Common myeloid progenitor, CD34-positive (primary cell): ENCODE results near the gene MT1HL1.
"Not testable (repeated sequence)": the region's sequence is repeated elsewhere in the genome, so short reads cannot be mapped to it uniquely, and the experiment has no call there.

Experiments
- CTCF ChIA-PET: fragments of 350-600 bp; sonication (Branson Sonifier 250); formaldehyde crosslinking; loops from one replicate; lab custom pipeline; 2021; ENCODE audit warnings: antibody characterized with exemption; lab: Charles Lee
- POLR2A ChIA-PET: fragments of 350-600 bp; sonication (Branson Sonifier 250); formaldehyde crosslinking; loops from one replicate; lab custom pipeline; 2021; ENCODE audit warnings: antibody characterized with exemption; lab: Charles Lee
- DNase-seq, 3 donors: peaks; one replicate each; pipeline versions ENCODE4 v3.0.0 to v3.0.0-alpha.2; 2013
- H3K27ac ChIP-seq, 2 experiments: 1 replicate in 1 of 2; 2 replicates in 1 of 2; pipeline ENCODE4 v1.7.0; 2013; ENCODE audit warnings: inconsistent platforms in 2 of 2, low read length in 2 of 2, mild to moderate bottlenecking in 2 of 2, low read depth in 1 of 2, moderate library complexity in 1 of 2; ENCODE audit not compliant: severe bottlenecking in 2 of 2, insufficient read depth in 1 of 2, poor library complexity in 1 of 2
- H3K27me3 ChIP-seq, 5 experiments: replicated peaks in 2 of 5; 1 replicate in 3 of 5; 2 replicates in 2 of 5; pipeline versions ENCODE4 v1.6.1 to v1.7.0; 2013; ENCODE audit warnings: low read length in 4 of 5, mild to moderate bottlenecking in 2 of 5, moderate library complexity in 2 of 5, inconsistent platforms in 1 of 5; ENCODE audit not compliant: insufficient read depth in 5 of 5, control insufficient read depth in 4 of 5
- H3K36me3 ChIP-seq, 4 experiments: 1 replicate in 2 of 4; 2 replicates in 2 of 4; pipeline versions ENCODE4 v1.6.1 to v1.7.0; 2013; ENCODE audit warnings: low read length in 3 of 4, control low read depth in 1 of 4, mild to moderate bottlenecking in 1 of 4; ENCODE audit not compliant: control insufficient read depth in 4 of 4, insufficient read depth in 4 of 4
- H3K4me1 ChIP-seq, 4 experiments: 1 replicate in 3 of 4; 2 replicates in 1 of 4; pipeline versions ENCODE4 v1.6.1 to v1.7.1; 2013; ENCODE audit warnings: low read length in 3 of 4, mild to moderate bottlenecking in 3 of 4, control low read depth in 1 of 4, inconsistent platforms in 1 of 4, moderate library complexity in 1 of 4; ENCODE audit not compliant: control insufficient read depth in 4 of 4, insufficient read depth in 4 of 4; ENCODE audit errors: control extremely low read depth in 1 of 4
- H3K4me3 ChIP-seq, 7 experiments: 1 replicate in 4 of 7; 2 replicates in 3 of 7; pipeline versions ENCODE4 v1.5.1 to v1.7.0; 2013; ENCODE audit warnings: mild to moderate bottlenecking in 7 of 7, low read length in 6 of 7, moderate library complexity in 6 of 7, inconsistent platforms in 2 of 7, low read depth in 2 of 7, control low read depth in 1 of 7; ENCODE audit not compliant: insufficient read depth in 4 of 7, control insufficient read depth in 1 of 7; ENCODE audit errors: extremely low read depth in 1 of 7
- H3K9me3 ChIP-seq, 5 experiments: 1 replicate in 4 of 5; 2 replicates in 1 of 5; pipeline versions ENCODE4 v1.6.1 to v1.7.1; 2013; ENCODE audit warnings: low read length in 4 of 5, mild to moderate bottlenecking in 2 of 5, inconsistent platforms in 1 of 5, low read depth in 1 of 5, moderate library complexity in 1 of 5; ENCODE audit not compliant: control insufficient read depth in 4 of 5, insufficient read depth in 2 of 5; ENCODE audit errors: control extremely low read depth in 1 of 5
- WGBS: methylation state at CpG from one replicate; pipeline ENCODE4 v1.1.5; 2013; ENCODE audit not compliant: insufficient coverage; 5-methylcytosine and 5-hydroxymethylcytosine counted together

The MT1HL1 gene

DNA sequence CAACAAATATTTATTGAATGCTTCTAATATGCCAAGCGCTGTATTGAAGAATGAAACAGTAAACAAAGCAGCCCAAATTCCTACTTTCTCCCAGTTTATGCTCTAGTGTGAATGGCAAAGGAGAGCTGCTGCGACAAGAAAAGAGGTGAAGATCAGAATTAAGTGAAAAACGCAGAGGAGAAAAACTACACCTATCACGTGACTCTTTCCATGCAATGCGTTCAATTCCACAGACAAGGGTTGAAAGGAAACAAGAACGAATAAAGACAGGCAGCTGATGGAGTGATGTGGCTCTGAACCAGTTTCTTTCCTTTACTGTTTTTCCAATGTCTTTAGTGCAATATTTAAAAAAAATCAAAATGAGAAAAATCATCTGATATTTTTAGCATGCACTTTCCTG is 23.6 kb downstream of the MT1HL1 start:
- Histone ChIP-seq H3K4me1 (no peaks in the 10 kb centered on the region), H3K36me3 (no peaks in the 10 kb centered on the region), H3K4me3 (no peak overlapping the region), H3K27ac (no peak overlapping the region), H3K27me3 (no peaks in the 10 kb centered on the region), H3K9me3 (no peaks in the 10 kb centered on the region)
- WGBS = 100% methylated on average over 1 of the region's 6 CpGs
- no peak for DNase-seq
- CTCF ChIA-PET = no interaction called here
- POLR2A ChIA-PET = no interaction called here

DNA sequence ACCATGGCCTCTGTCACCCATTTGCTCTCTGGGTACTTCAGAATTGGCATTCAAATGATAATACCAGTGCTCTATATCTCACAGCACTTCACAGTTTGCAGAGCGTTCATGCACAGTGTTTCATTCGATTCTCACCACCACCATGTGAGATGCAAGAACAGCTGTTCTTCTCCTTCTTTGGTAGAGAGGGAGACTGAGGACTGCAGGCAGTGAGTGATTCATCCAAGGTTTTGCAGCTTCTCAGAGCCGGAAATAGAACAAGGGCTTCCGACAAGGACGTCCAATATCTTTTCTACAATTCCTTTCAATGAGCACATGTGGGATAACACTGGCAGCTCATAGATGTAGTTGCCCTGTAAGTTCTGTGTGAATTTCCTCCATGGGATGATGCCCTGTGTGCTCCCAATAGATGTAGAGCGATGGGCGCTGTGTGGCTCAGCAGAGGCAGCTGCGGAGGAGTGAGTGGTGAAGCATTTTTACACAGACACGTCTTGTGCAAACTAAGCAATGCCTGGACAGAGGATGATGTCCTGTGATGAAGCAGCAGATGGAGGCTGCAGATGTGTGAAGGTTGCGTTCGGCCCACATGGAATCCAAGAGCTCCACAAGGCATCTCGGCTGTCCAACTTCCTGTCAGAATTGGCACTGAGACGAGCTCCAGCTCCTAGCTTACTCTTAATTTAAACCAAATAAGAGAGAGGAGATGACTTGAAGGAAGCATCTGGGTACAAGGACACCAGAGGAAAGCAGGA is 24.9 kb downstream of the MT1HL1 start:
- ChIA-PET POLR2A (no interaction called here), CTCF (no interaction called here)
- H3K27ac ChIP-seq = no peak overlapping the region
- DNase-seq = no peak
- WGBS = 93% methylated on average over 10 of the region's 13 CpGs
- H3K9me3 ChIP-seq = no peaks in the 10 kb centered on the region
- H3K27me3 ChIP-seq = no peaks in the 10 kb centered on the region
- no peaks in the 10 kb centered on the region for H3K36me3 ChIP-seq
- H3K4me3 ChIP-seq = no peak overlapping the region
- H3K4me1 ChIP-seq = no peaks in the 10 kb centered on the region

DNA sequence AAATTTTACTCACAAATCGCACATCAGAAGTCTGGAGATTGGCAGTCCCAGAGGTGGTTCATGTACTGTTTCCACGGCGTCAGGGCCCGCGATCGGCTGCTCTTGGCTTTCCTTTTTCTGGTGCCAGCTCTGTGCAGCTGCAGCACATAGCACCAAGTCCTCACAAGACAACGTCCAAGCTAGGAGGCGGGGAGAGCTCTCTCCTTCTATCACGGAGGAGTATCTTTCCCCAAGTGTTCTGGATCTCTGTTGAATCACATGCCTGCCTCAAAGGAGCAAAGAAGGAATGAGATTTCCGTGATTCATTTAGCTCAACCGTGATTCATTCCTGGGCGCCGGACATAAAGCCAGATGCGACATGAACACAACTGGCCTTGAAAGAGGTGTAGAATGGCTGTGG is 25.5 kb downstream of the MT1HL1 start:
- H3K27me3 ChIP-seq = no peaks in the 10 kb centered on the region
- 99% methylated on average over 13 of the region's 14 CpGs for WGBS
- no peaks in the 10 kb centered on the region for H3K4me1 ChIP-seq
- H3K9me3 ChIP-seq = no peaks in the 10 kb centered on the region
- no peak overlapping the region for H3K4me3 ChIP-seq
- ChIA-PET CTCF (no interaction called here), POLR2A (no interaction called here)
- no peak overlapping the region for H3K27ac ChIP-seq
- DNase-seq = no peak
- H3K36me3 ChIP-seq = no peaks in the 10 kb centered on the region

DNA sequence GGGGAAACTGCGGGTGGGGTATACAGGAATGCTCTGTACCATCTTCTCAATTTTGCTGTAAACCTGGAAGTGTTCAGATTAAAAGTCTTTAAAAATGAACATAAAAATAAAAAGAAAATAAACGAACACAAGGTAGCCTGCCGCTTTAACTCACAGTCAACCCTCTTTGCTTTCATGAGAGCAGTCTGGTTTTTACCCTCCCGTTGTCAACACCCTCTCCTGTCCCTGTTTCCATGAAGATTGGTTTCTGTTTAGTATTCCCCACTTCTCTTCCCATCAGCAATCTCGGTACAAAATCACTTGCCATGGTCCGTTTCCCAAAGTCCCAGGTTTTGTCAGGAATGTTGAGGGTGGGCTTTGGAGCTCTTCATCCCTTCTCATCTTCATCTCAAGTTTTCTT is 28.8 kb downstream of the MT1HL1 start:
- Histone ChIP-seq H3K27ac (no peak overlapping the region), H3K36me3 (no peaks in the 10 kb centered on the region), H3K4me1 (no peaks in the 10 kb centered on the region), H3K27me3 (no peaks in the 10 kb centered on the region), H3K9me3 (no peaks in the 10 kb centered on the region), H3K4me3 (no peak overlapping the region)
- no peak for DNase-seq
- WGBS = 86% methylated on average over 3 of the region's 6 CpGs
- POLR2A ChIA-PET = no interaction called here
- CTCF ChIA-PET = no interaction called here

DNA sequence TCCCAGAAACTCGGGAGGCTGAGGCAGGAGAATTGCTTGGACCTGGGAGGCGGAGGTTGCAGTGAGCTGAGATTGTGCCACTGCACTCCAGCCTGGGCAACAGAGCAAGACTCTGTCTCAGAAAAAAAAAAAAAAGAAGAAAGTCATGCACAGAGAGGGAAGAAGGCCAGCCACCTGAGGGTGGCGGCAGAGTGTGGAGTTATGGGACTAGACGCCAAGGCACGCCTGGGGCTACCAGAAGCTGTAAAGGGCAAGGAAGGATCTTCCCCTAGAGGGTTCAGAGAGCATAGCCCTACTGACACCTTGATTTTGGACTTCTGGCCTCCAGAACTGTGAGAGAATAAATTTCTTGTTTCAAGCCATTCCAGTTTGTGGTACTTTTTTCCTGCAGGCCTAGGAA is 30.2 kb downstream of the MT1HL1 start:
- POLR2A ChIA-PET, H3K27ac ChIP-seq, DNase-seq, CTCF ChIA-PET, H3K27me3 ChIP-seq, H3K9me3 ChIP-seq, H3K4me3 ChIP-seq, H3K4me1 ChIP-seq, H3K36me3 ChIP-seq: not testable (repeated sequence)
- WGBS = 87% methylated on average over 5 of the region's 5 CpGs

DNA sequence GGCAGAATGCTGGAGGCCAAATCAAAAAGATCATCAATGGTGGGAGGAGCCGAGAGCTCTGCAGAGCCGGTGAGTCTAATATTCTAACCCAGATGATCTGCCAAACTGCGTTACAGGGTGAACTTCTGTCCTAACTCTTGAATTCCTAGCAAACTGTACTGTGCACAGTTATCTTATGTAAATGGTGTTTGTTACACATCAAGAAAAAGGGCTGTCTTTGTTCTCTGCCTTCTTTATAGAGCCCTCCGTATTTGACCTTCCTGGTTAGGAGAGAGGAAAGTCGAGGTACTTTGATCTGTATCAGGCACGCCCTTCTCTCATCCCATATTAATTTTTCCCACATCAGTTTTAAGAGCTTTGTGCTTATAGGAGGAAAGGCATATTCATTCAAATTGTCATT is 37.6 kb downstream of the MT1HL1 start:
- POLR2A ChIA-PET = no interaction called here
- WGBS = 100% methylated on average over 2 of the region's 6 CpGs

DNA sequence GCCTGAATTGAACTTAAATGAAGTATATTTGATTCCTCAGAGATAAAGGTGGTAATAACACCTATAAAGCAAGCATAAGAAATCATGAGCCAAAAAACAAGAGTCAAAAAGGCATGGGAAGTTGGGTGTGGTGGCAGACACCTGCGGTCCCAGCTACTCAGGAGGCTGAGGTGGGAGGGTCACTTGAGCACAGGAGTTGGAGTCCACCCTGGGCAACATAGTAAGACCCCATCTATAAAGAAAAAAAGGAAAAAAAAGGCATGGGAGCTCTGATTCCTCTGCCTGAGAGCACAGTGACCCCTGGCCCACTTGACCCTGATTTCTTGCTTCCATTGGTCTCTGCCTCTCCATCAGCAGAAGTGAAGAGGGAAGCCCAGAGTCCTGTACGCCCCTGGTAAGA is 40.3 kb downstream of the MT1HL1 start:
- ChIA-PET POLR2A (no interaction called here), CTCF (interaction anchor here (1.3 kb wide), 1 partner anchor 8 kb away, joined by 3 read pairs; no protein-coding TSS in a partner anchor)
- H3K4me1 ChIP-seq = no peaks in the 10 kb centered on the region
- H3K36me3 ChIP-seq = no peaks in the 10 kb centered on the region
- no peaks in the 10 kb centered on the region for H3K9me3 ChIP-seq
- 100% methylated on average over 2 of the region's 2 CpGs for WGBS
- no peak overlapping the region for H3K4me3 ChIP-seq
- no peak overlapping the region for H3K27ac ChIP-seq
- peaks cover 0 to 5% (median 0%) of the 10 kb centered on the region in 5 experiments for H3K27me3 ChIP-seq
- no peak for DNase-seq

More for the DNA sequence above, 37.6 kb downstream of the MT1HL1 start:
- DNase-seq = no peak
- CTCF ChIA-PET = no interaction called here
- Histone ChIP-seq H3K27me3 (peaks cover 0 to 6% (median 0%) of the 10 kb centered on the region in 5 experiments), H3K4me3 (no peak overlapping the region), H3K36me3 (no peaks in the 10 kb centered on the region), H3K4me1 (no peaks in the 10 kb centered on the region), H3K9me3 (no peaks in the 10 kb centered on the region), H3K27ac (no peak overlapping the region)
